Measurements from ENCODE around the gene FGFR3.

The FGFR3 gene

GRCh38 chr4:1806596-1807331, 13.7 kb downstream of the FGFR3 start:
- TF ChIP-seq CTCF (IDR thresholded peaks at IDR 0.05; ENCODE audit: control insufficient read depth, extremely low read depth, insufficient read depth), result no peak
- no peak overlapping the region for H3K4me3 ChIP-seq (ENCODE audit: low read depth, low read length)
- DNase-seq (ENCODE audit: low read depth), result no peak

- no peak for DNase-seq (ENCODE audit: low read depth)
- no peak for TF ChIP-seq CTCF (IDR thresholded peaks at IDR 0.05; ENCODE audit: control insufficient read depth, extremely low read depth, insufficient read depth)
Measured at GRCh38 chr4:1807332-1807777, 14.3 kb downstream of the FGFR3 start.

GRCh38 chr4:1808396-1808795, 15.3 kb downstream of the FGFR3 start:
- no peak overlapping the region for H3K4me3 ChIP-seq (ENCODE audit: low read depth, low read length)
- TF ChIP-seq CTCF (IDR thresholded peaks at IDR 0.05; ENCODE audit: control insufficient read depth, extremely low read depth, insufficient read depth), result no peak
- peak; percentile 87 for DNase-seq (ENCODE audit: low read depth)

More at GRCh38 chr4:1807332-1807777, 14.3 kb downstream of the FGFR3 start:
- H3K4me3 ChIP-seq (ENCODE audit: low read depth, low read length), result no peak overlapping the region

GRCh38 chr4:1808851-1809753, 16.0 kb downstream of the FGFR3 start:
- no peak overlapping the region for H3K4me3 ChIP-seq (ENCODE audit: low read depth, low read length)
- no peak for TF ChIP-seq CTCF (IDR thresholded peaks at IDR 0.05; ENCODE audit: control insufficient read depth, extremely low read depth, insufficient read depth)
- no peak for DNase-seq (ENCODE audit: low read depth)

- TF ChIP-seq CTCF (IDR thresholded peaks at IDR 0.05; ENCODE audit: control insufficient read depth, extremely low read depth, insufficient read depth), result peak; percentile 92
- no peak for DNase-seq (ENCODE audit: low read depth)
- H3K4me3 ChIP-seq (ENCODE audit: low read depth, low read length), result no peak overlapping the region
Measured at GRCh38 chr4:1809754-1810502, 16.8 kb downstream of the FGFR3 start.

- no peak for TF ChIP-seq CTCF (IDR thresholded peaks at IDR 0.05; ENCODE audit: control insufficient read depth, extremely low read depth, insufficient read depth)
- H3K4me3 ChIP-seq (ENCODE audit: low read depth, low read length), result no peak overlapping the region
- no peak for DNase-seq (ENCODE audit: low read depth)
Measured at GRCh38 chr4:1810765-1811164, 17.7 kb downstream of the FGFR3 start.

Data from LNCaP clone FGC (cell line).